Loucy (cell line): ENCODE measurements around the gene SSTR5.

ENCODE experiments used
- H2AFZ ChIP-seq: fragments of 200-600 bp; sonication (generic); 2 replicates; pipeline ENCODE4 v1.6.0; 2016; ENCODE audit warnings: antibody characterized with exemption, mild to moderate bottlenecking, low read length, moderate library complexity
- H3F3A ChIP-seq: fragments of 200-600 bp; 2 replicates; pipeline ENCODE4 v1.6.0; 2016; ENCODE audit warnings: antibody characterized with exemption, low read depth, mild to moderate bottlenecking
- H3K27me3 ChIP-seq: fragments of 200-600 bp; sonication (generic); 2 replicates; pipeline ENCODE4 v1.6.1; 2014; ENCODE audit warnings: low read length, mild to moderate bottlenecking; ENCODE audit not compliant: insufficient read depth, poor library complexity, severe bottlenecking
- H3K36me3 ChIP-seq: fragments of 200-600 bp; sonication (generic); 2 replicates; pipeline ENCODE4 v1.6.1; 2016; ENCODE audit warnings: low read length; ENCODE audit not compliant: insufficient read depth
- H3K4me1 ChIP-seq: fragments of 200-600 bp; sonication (generic); 2 replicates; pipeline ENCODE4 v1.5.1; 2014; ENCODE audit warnings: low read length, mild to moderate bottlenecking; ENCODE audit not compliant: insufficient read depth, poor library complexity, severe bottlenecking
- H3K4me2 ChIP-seq: fragments of 200-600 bp; sonication (generic); 2 replicates; pipeline ENCODE4 v1.6.0; 2014; ENCODE audit warnings: antibody characterized with exemption, low read length, low read depth, mild to moderate bottlenecking; ENCODE audit not compliant: poor library complexity, severe bottlenecking
- H3K4me3 ChIP-seq: fragments of 200-600 bp; sonication (generic); 2 replicates; pipeline ENCODE4 v1.5.1; 2014; ENCODE audit warnings: low read length, mild to moderate bottlenecking, mixed read lengths; ENCODE audit not compliant: poor library complexity, severe bottlenecking
- H3K79me2 ChIP-seq: fragments of 200-600 bp; sonication (generic); 2 replicates; pipeline ENCODE4 v1.6.1; 2014; ENCODE audit warnings: low read length; ENCODE audit not compliant: insufficient read depth
- H3K9ac ChIP-seq: fragments of 200-600 bp; sonication (generic); 2 replicates; pipeline ENCODE4 v1.6.0; 2014; ENCODE audit warnings: mild to moderate bottlenecking, low read depth, low read length, moderate library complexity; ENCODE audit not compliant: poor library complexity, severe bottlenecking
- H3K9me2 ChIP-seq: fragments of 200-600 bp; sonication (generic); replicated peaks from 2 replicates; pipeline ENCODE4 v1.6.1; 2016; ENCODE audit warnings: low read depth, low read length, mixed read lengths
- H3K9me3 ChIP-seq: fragments of 200-600 bp; sonication (generic); 2 replicates; pipeline ENCODE4 v1.6.1; 2014; ENCODE audit warnings: mild to moderate bottlenecking, antibody characterized with exemption, low read length, low read depth; ENCODE audit not compliant: insufficient read depth
- H4K20me1 ChIP-seq: fragments of 200-600 bp; sonication (generic); 2 replicates; pipeline ENCODE4 v1.6.0; 2014; ENCODE audit warnings: antibody characterized with exemption, low read length, mild to moderate bottlenecking; ENCODE audit not compliant: insufficient read depth, poor library complexity, severe bottlenecking
- CTCF ChIP-seq: fragments of 200-600 bp; sonication (generic); conservative IDR thresholded peaks from 2 replicates; pipeline ENCODE4 v1.5.1; 2014; ENCODE audit warnings: mild to moderate bottlenecking, antibody characterized with exemption, low read length
- EZH2phosphoT487 ChIP-seq: fragments of 200-600 bp; IDR thresholded peaks from 2 replicates; pipeline ENCODE4 v1.6.1; 2018; ENCODE audit warnings: antibody characterized with exemption, mild to moderate bottlenecking, moderate library complexity, borderline replicate concordance

Gene SSTR5

DNA sequence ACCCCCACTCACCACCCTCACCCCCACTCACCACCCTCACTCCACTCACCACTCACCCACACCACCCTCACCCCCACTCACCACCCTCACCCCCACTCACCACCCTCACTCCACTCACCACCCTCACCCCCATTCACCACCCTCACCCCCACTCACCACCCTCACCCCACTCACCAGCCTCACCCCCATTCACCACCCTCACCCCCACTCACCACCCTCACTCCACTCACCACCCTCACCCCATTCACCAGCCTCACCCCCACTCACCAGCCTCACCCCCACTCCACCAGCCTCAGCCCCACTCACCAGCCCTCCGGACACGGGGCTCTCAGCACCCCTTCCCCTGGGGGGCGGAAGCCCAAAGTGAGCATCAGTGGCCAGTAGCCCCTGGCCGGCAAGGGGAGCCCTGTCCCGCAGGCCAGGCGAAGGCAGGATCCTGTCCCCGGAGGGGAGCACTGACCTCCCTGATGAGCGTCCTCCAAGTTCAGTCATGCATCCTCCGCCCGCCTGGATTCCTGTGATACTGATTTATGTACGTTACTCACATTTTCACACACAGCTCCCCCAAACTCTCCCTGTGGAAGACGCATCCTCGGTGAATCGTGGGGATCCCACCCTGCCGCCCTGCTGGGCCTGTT lies 41.5 kb downstream of the SSTR5 start:
- Histone ChIP-seq H3K4me3 (no peak overlapping the region), H3K4me1 (no peaks in the 10 kb centered on the region), H3K4me2 (no peak overlapping the region), H3K79me2 (no peaks in the 10 kb centered on the region), H3K9me2 (no peaks in the 10 kb centered on the region), H3K27me3 (no peaks in the 10 kb centered on the region), H3K9ac (no peak overlapping the region), H3K36me3 (no peaks in the 10 kb centered on the region), H3F3A (no peaks in the 10 kb centered on the region), H3K9me3 (no peaks in the 10 kb centered on the region), H2AFZ (no peak overlapping the region), H4K20me1 (no peaks in the 10 kb centered on the region)
- TF ChIP-seq CTCF (no peak), EZH2phosphoT487 (no peak)

- H3K9me2 ChIP-seq, result no peaks in the 10 kb centered on the region
- no peaks in the 10 kb centered on the region for H3F3A ChIP-seq
- H3K4me1 ChIP-seq, result no peaks in the 10 kb centered on the region
- H3K79me2 ChIP-seq, result no peaks in the 10 kb centered on the region
- no peak for TF ChIP-seq EZH2phosphoT487
- TF ChIP-seq CTCF, result no peak
- H3K9me3 ChIP-seq, result no peaks in the 10 kb centered on the region
- H3K36me3 ChIP-seq, result no peaks in the 10 kb centered on the region
- H2AFZ ChIP-seq, result no peak overlapping the region
- H3K4me2 ChIP-seq, result no peak overlapping the region
- no peak overlapping the region for H3K4me3 ChIP-seq
- H3K27me3 ChIP-seq, result no peaks in the 10 kb centered on the region
- H4K20me1 ChIP-seq, result no peaks in the 10 kb centered on the region
- no peak overlapping the region for H3K9ac ChIP-seq
Measured at GRCh38 chr16:1116693-1117077, 44.1 kb downstream of the SSTR5 start.

GRCh38 chr16:1117176-1117900 lies 44.8 kb downstream of the SSTR5 start:
- Histone ChIP-seq H2AFZ (no peak overlapping the region), H3K4me2 (no peak overlapping the region), H3K9ac (no peak overlapping the region), H4K20me1 (no peaks in the 10 kb centered on the region), H3F3A (no peaks in the 10 kb centered on the region), H3K36me3 (no peaks in the 10 kb centered on the region), H3K9me2 (no peaks in the 10 kb centered on the region), H3K9me3 (no peaks in the 10 kb centered on the region), H3K79me2 (no peaks in the 10 kb centered on the region), H3K4me3 (no peak overlapping the region), H3K4me1 (no peaks in the 10 kb centered on the region), H3K27me3 (no peaks in the 10 kb centered on the region)
- TF ChIP-seq CTCF (no peak), EZH2phosphoT487 (no peak)
